Adrenal gland (tissue), 19 donors: Measurements from ENCODE around the gene SAP30BP. TPM values are rescaled to one million over a fixed set of nuclear protein-coding genes. Genes with fewer than 3 reads are reported as not detected.
A peak's percentile ranks its signal among the peaks of the same experiment; 100 is the strongest.

Experiments
- DNase-seq, 7 donors: peaks; one replicate each; pipeline ENCODE4 v3.0.0-alpha.2; 2019 to 2020
- H3K27ac ChIP-seq, 5 donors: fragments of 200-600 bp; sonication (generic) in 4 of 5; 1 replicate in 3 of 5; 2 replicates in 2 of 5; pipeline versions ENCODE4 v1.5.1 to v1.8.0; 2016 to 2020; ENCODE audit warnings: mild to moderate bottlenecking in 1 of 5
- H3K27me3 ChIP-seq: fragments of 200-600 bp; 2 replicates; pipeline ENCODE4 v1.8.0; 2021
- H3K36me3 ChIP-seq, 2 donors: fragments of 200-600 bp; replicated peaks in 1 of 2; 1 replicate in 1 of 2; 2 replicates in 1 of 2; pipeline versions ENCODE4 v1.5.1 to v1.8.0; 2018 to 2022
- H3K4me1 ChIP-seq, 2 donors: fragments of 200-600 bp; replicated peaks in 1 of 2; 1 replicate in 1 of 2; 2 replicates in 1 of 2; pipeline versions ENCODE4 v1.5.1 to v1.8.0; 2018 to 2021
- H3K4me3 ChIP-seq, 4 donors: fragments of 200-600 bp; sonication (generic) in 3 of 4; one replicate each; pipeline ENCODE4 v1.5.1; 2016 to 2018
- H3K9me3 ChIP-seq, 3 donors: fragments of 200-600 bp; sonication (generic) in 1 of 3; replicated peaks in 1 of 3; 1 replicate in 2 of 3; 2 replicates in 1 of 3; pipeline versions ENCODE4 v1.5.1 to v1.8.0; 2016 to 2021
- POLR2A ChIP-seq, 2 donors: fragments of 450-650 bp; IDR thresholded peaks; one replicate each; pipeline ENCODE4 v1.6.1; 2017; ENCODE audit warnings: antibody characterized with exemption in 2 of 2, mild to moderate bottlenecking in 2 of 2, moderate library complexity in 1 of 2
- WGBS, 4 donors: extraction: QIAGEN DNeasy Blood & Tissue Kit in 2 of 4; methylation state at CpG; one replicate each; pipeline versions ENCODE4 v1.1.5 to v1.1.7; 2013 to 2017; 5-methylcytosine and 5-hydroxymethylcytosine counted together
- intact Hi-C, 2 donors: fragments of 100-400 bp; cut with DNase I; formaldehyde crosslinking; loops; one replicate each; pipeline versions ENCODE4 v1.14.1 to v1.15.0; 2022 to 2023
- long read RNA-seq, 10 donors: library from polyadenylated mRNA in 3 of 10; unstranded in 2 of 10; stranded (forward) in 1 of 10; transcript quantifications; one replicate each; pipeline ENCODE4 v2.0.0 and lab custom pipeline, GENCODE V29; 2021 to 2026
- polyA plus RNA-seq, 3 donors: library from polyadenylated mRNA; stranded (reverse); fragments of 200-250 nt in 2 of 3; fragments of 350-450 nt in 1 of 3; fragmentation: Illumina TruSeq in 1 of 3; extraction: RNeasy Lipid Tissue Mini Kit (QIAGEN cat#74804) in 1 of 3; gene quantifications; one replicate each; pipeline ENCODE4 v1.2.3, GENCODE V29; 2013 to 2014
- total RNA-seq, 9 donors: library from RNA; depleted of rRNA in 4 of 9; stranded (reverse); fragments of >200 nt in 4 of 9; fragments of 120-200 nt in 1 of 9; fragmentation: NEBNext Ultra II Directional in 1 of 9; extraction: Animal tissue kit (Norgen Biotek cat#: 25700) in 1 of 9; gene quantifications; one replicate each; pipeline versions ENCODE4 v1.1.0 to v1.2.4, GENCODE V29; 2013 to 2023
- TF ChIP-seq, protein P1 (sequence below), 6 experiments: fragments of 450-650 bp in 4 of 6; fragments of 200-600 bp in 2 of 6; sonication (generic) in 1 of 6; IDR thresholded peaks; 1 replicate in 5 of 6; 2 replicates in 1 of 6; pipeline versions ENCODE4 v1.5.1 to v1.8.0; 2016 to 2021; ENCODE audit warnings: antibody characterized with exemption in 6 of 6, mild to moderate bottlenecking in 2 of 6, moderate library complexity in 1 of 6
- donor health status: healthy with polysubstance abuse.
- donor health status: Bipolar disorder and iron deficiency.
- donor health status: DM: yes; HTN: yes; CAD: no.
- donor health status: DM: no; HTN: no; CAD: no.
- donor health status: DM: no; HTN: no; CAD: no.
- donor health status: DM: yes; HTN: yes; CAD: no.

The SAP30BP gene
- total RNA-seq (100 to 1,000 TPM in 1 of 9 donors, 10 to 100 TPM in 8; 45.3 to 100 (median 64.3) TPM), polyA plus RNA-seq (100 to 1,000 TPM in 2 of 3 donors, 10 to 100 TPM in 1; 73.4 to 130 (median 121) TPM)
- long read RNA-seq, donor 1, transcript SAP30BP-225 (11 exons, 2,722 nt), result major isoform, 16 of 30 reads
- long read RNA-seq, donor 1, partial matches to known transcripts, result 6 of 30 reads
- long read RNA-seq, donor 1, other reads (novel, unspliced or antisense), result 0 of 30 reads
- long read RNA-seq, donor 2, transcript SAP30BP-225 (11 exons, 2,722 nt), result major isoform, 12 of 19 reads
- long read RNA-seq, donor 2, transcript SAP30BP-204 (6 exons, 1,097 nt), result minor isoform, 5 of 19 reads
- long read RNA-seq, donor 2, partial matches to known transcripts, result 0 of 19 reads
- long read RNA-seq, donor 2, other reads (novel, unspliced or antisense), result 0 of 19 reads
- long read RNA-seq, donor 3, transcript SAP30BP-204 (6 exons, 1,097 nt), result minor isoform, 5 of 23 reads
- long read RNA-seq, donor 3, transcript SAP30BP-225 (11 exons, 2,722 nt), result major isoform, 16 of 23 reads
- long read RNA-seq, donor 3, partial matches to known transcripts, result 0 of 23 reads
- long read RNA-seq, donor 3, other reads (novel, unspliced or antisense), result 0 of 23 reads
- long read RNA-seq, donor 4, transcript SAP30BP-225 (11 exons, 2,722 nt), result major isoform, 42 of 47 reads
- long read RNA-seq, donor 4, partial matches to known transcripts, result 1 of 47 reads
- long read RNA-seq, donor 4, other reads (novel, unspliced or antisense), result 2 of 47 reads
- long read RNA-seq, donor 5, transcript SAP30BP-225 (11 exons, 2,722 nt), result major isoform, 57 of 67 reads
- long read RNA-seq, donor 5, partial matches to known transcripts, result 0 of 67 reads
- long read RNA-seq, donor 5, other reads (novel, unspliced or antisense), result 9 of 67 reads
- long read RNA-seq, donor 6, transcript SAP30BP-225 (11 exons, 2,722 nt), result major isoform, 25 of 30 reads
- long read RNA-seq, donor 6, partial matches to known transcripts, result 1 of 30 reads
- long read RNA-seq, donor 6, other reads (novel, unspliced or antisense), result 4 of 30 reads
- long read RNA-seq, donor 7, transcript SAP30BP-225 (11 exons, 2,722 nt), result major isoform, 9 of 16 reads
- long read RNA-seq, donor 7, transcript SAP30BP-204 (6 exons, 1,097 nt), result minor isoform, 5 of 16 reads
- long read RNA-seq, donor 7, partial matches to known transcripts, result 0 of 16 reads
- long read RNA-seq, donor 7, other reads (novel, unspliced or antisense), result 0 of 16 reads
- long read RNA-seq, donor 8, transcript SAP30BP-225 (11 exons, 2,722 nt), result major isoform, 23 of 38 reads
- long read RNA-seq, donor 8, transcript SAP30BP-204 (6 exons, 1,097 nt), result minor isoform, 10 of 38 reads
- long read RNA-seq, donor 8, partial matches to known transcripts, result 0 of 38 reads
- long read RNA-seq, donor 8, other reads (novel, unspliced or antisense), result 0 of 38 reads
- long read RNA-seq, donor 9, transcript SAP30BP-225 (11 exons, 2,722 nt), result major isoform, 13 of 18 reads
- long read RNA-seq, donor 9, partial matches to known transcripts, result 0 of 18 reads
- long read RNA-seq, donor 9, other reads (novel, unspliced or antisense), result 0 of 18 reads
- long read RNA-seq, donor 10, transcript SAP30BP-225 (11 exons, 2,722 nt), result major isoform, 11 of 20 reads
- long read RNA-seq, donor 10, partial matches to known transcripts, result 0 of 20 reads
- long read RNA-seq, donor 10, other reads (novel, unspliced or antisense), result 0 of 20 reads

DNA sequence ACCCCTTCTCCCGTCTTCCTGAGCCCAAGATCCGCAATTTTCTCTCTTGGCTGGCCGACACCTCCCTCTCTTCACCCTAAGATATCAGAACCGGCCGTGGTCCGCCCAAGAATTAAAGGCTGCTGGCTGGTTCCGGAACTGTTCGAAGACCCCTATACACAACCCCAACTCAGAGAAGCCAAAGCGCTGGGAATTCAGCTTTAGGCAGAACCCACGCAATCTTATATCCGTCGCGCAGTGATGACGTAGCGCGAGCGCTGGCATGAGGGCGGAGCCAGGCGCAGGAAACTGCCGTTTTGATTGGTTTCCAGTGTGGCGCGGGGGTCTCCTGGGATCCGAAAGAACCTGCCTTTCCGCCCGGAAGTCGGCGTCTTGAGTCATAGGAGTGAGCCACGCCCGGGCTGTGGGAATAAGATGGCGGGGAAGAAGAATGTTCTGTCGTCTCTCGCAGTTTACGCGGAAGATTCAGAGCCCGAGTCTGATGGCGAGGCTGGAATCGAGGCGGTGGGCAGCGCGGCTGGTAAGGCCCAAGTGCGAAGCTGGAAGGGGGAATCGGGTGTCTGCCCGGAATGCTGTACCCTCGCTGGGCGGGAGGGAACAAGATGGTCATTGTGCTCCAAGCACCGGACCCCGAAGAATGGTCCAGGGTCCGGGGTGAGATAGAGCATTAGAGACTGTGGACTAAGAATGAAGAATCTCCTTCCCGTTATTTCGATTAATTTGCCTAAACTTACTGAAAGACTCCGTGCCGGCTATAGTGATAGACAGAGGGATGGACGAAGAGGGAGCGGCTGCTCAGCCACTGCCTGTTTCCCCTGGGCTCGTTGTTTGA, at the start of gene SAP30BP, which contains the start of gene RECQL5:
SAP30BP (plus strand) TSS at position 380 of the 832 bp plus-strand sequence; CDS start at position 415, 35 bp downstream.
RECQL5 (minus strand) TSS at position 196 of the 832 bp plus-strand sequence. CDS start 597 bp downstream, outside the sequence.
- intact Hi-C loops, result no loop called here
- Histone ChIP-seq H3K27ac (peak within 1 kb of the TSS in 4 of 5 donors; percentile 37 to 97 (median 67)), H3K9me3 (no peaks in the 10 kb centered on the region), H3K36me3 (peaks cover 0 to 39% of the 10 kb centered on the region in 2 donors), H3K4me3 (peak within 1 kb of the TSS; percentile 5 to 96 (median 69)), H3K27me3 (no peaks in the 10 kb centered on the region), H3K4me1 (peaks cover 18 to 22% of the 10 kb centered on the region in 2 donors)
- 0% methylated on average over 46 to 55 of the region's 55 CpGs for WGBS, 4 donors
- TF ChIP-seq, protein P1, sequence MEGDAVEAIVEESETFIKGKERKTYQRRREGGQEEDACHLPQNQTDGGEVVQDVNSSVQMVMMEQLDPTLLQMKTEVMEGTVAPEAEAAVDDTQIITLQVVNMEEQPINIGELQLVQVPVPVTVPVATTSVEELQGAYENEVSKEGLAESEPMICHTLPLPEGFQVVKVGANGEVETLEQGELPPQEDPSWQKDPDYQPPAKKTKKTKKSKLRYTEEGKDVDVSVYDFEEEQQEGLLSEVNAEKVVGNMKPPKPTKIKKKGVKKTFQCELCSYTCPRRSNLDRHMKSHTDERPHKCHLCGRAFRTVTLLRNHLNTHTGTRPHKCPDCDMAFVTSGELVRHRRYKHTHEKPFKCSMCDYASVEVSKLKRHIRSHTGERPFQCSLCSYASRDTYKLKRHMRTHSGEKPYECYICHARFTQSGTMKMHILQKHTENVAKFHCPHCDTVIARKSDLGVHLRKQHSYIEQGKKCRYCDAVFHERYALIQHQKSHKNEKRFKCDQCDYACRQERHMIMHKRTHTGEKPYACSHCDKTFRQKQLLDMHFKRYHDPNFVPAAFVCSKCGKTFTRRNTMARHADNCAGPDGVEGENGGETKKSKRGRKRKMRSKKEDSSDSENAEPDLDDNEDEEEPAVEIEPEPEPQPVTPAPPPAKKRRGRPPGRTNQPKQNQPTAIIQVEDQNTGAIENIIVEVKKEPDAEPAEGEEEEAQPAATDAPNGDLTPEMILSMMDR (IDR thresholded peaks at IDR 0.05), result no peak
- peak; percentile 39 to 64 for TF ChIP-seq POLR2A (IDR thresholded peaks at IDR 0.05)
- peak; percentile 98 to 99 (median 99) for DNase-seq

DNA sequence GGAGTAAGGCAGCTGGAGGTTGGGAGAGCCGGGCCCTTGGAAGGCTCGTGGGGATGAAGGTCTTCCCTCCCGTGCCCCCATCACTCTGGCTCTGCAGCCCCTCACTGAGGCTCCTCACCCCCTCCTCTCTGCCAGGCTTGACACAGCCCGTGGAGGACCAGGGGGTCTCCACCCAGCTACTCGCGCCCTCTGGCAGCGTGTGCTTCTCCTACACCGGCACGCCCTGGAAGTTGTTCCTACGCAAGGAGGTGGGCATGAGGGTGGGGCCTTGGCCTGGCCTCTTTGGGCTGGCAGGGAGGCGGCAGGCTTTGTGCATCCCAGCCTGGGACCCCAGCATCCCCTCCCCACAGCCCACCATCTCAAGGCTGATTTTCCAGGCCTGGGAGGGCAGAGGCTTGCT, 49.5 kb upstream of the SAP30BP start:
- no peaks in the 10 kb centered on the region for H3K9me3 ChIP-seq
- WGBS, 4 donors, result 82 to 92% (median 90%) methylated on average over 3 to 11 of the region's 11 CpGs
- H3K27me3 ChIP-seq, result no peaks in the 10 kb centered on the region
- no peak overlapping the region for H3K4me3 ChIP-seq
- intact Hi-C loops, result no loop called here
- TF ChIP-seq, protein P1 (IDR thresholded peaks at IDR 0.05), result no peak
- no peak for TF ChIP-seq POLR2A (IDR thresholded peaks at IDR 0.05)
- peaks cover 0 to 17% of the 10 kb centered on the region in 2 donors for H3K36me3 ChIP-seq
- no peak for DNase-seq
- H3K27ac ChIP-seq, result no peak overlapping the region
- H3K4me1 ChIP-seq, result no peaks in the 10 kb centered on the region
